OCI-LY1 (cell line): ENCODE data around the gene ARHGEF17.

Experiments used
- CTCF ChIP-seq: fragments of 200-600 bp; sonication (generic), shearing (Covaris generic); IDR thresholded peaks from 2 replicates; pipeline ENCODE4 v1.5.1; 2017; ENCODE audit warnings: mild to moderate bottlenecking, antibody characterized with exemption, low read length, moderate library complexity, mixed read lengths
- EZH2 ChIP-seq: fragments of 200-600 bp; sonication (generic), shearing (Covaris generic); IDR thresholded peaks from 2 replicates; pipeline ENCODE4 v1.8.0; 2017; ENCODE audit warnings: borderline replicate concordance, mixed run types, mild to moderate bottlenecking, antibody characterized with exemption, low read length, moderate library complexity, mixed read lengths

- no peak for TF ChIP-seq CTCF
- TF ChIP-seq EZH2 = no peak
Observed at GRCh38 chr11:73273222-73273895, 34.7 kb upstream of the ARHGEF17 start.
